GM12891 (cell line): Measurements from ENCODE around the gene FBXO7.

Source experiments
- POLR2A ChIP-seq: IDR thresholded peaks from 2 replicates; pipeline ENCODE4 v1.6.1; 2011; ENCODE audit warnings: low read depth, low read length, control low read depth
- POLR2AphosphoS5 ChIP-seq: IDR thresholded peaks from 2 replicates; pipeline ENCODE4 v1.6.1; 2011; ENCODE audit warnings: low read depth, low read length, control low read depth
- POU2F2 ChIP-seq: IDR thresholded peaks from 2 replicates; pipeline ENCODE4 v1.6.1; 2011; ENCODE audit warnings: low read depth, mild to moderate bottlenecking, control low read depth, low read length, moderate library complexity
- SPI1 ChIP-seq: IDR thresholded peaks from 2 replicates; pipeline ENCODE4 v1.6.1; 2011; ENCODE audit warnings: low read depth, low read length, control low read depth
- TAF1 ChIP-seq: IDR thresholded peaks from 2 replicates; pipeline ENCODE4 v1.6.1; 2011; ENCODE audit warnings: low read depth, low read length, control low read depth

GRCh38 chr22:32487461-32487860, 12.8 kb downstream of the FBXO7 start:
- TF ChIP-seq POLR2A (no peak), POU2F2 (no peak), SPI1 (no peak), TAF1 (no peak), POLR2AphosphoS5 (no peak)
